Right lung (tissue), 5 donors: ENCODE results near the gene RASSF4. TPM values are rescaled to one million over a fixed set of nuclear protein-coding genes. Genes with fewer than 3 reads are reported as not detected.

ENCODE experiments used
- DNase-seq, 2 donors: peaks; one replicate each; pipeline ENCODE4 v3.0.0-alpha.2; 2013
- polyA plus RNA-seq, 5 donors: library from polyadenylated mRNA; unstranded; fragments of 120-200 nt; gene quantifications; one replicate each; pipeline versions ENCODE4 v1.2.1 to v1.2.3, GENCODE V29; 2013; ENCODE audit warnings: inconsistent platforms in 1 of 5, low replicate concordance in 1 of 5; ENCODE audit not compliant: insufficient read length in 5 of 5, insufficient read depth in 1 of 5

RASSF4 gene
- polyA plus RNA-seq, 5 donors: 17.3 to 24.6 (median 18.7) TPM

DNA sequence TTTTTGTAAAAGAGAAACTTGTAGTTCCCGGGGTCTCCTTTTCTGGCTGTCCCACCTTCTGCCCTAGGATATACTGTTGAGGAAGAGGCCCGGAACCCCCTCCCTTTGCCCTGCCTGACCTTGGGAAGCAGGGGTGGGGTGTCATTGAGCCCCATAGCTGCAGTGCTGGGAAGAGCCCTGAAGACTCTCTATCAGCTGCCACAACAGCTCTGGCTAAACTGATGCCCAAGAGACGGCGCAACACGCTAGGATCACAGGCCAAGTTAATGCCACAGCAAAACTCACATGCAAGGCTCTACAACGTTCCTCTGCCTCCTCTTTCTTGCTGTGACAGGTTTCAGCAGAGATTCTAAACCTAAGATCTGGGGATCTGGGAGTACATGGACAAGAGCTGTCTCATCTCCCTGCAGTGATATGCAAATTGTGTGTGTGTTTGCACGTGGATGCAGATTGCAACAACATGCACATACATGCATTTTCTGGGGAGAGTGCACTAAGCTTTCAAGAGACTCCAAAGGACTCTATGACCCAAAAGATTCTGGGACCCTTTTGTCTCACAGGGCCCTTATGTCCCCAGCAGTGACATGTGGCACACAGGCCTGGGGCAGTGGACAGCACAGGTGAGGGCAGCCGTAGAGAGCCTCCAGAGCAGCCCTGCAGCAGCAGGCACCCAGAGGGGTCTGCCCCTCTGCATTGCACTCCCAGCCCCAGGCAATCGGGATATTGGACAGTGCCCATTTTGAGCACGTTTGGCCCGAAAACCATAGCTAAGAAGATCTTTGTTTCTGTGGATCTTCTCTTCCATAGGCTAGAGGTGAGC lies 2.5 kb downstream of the RASSF4 start:
- DNase-seq: no peak

DNA sequence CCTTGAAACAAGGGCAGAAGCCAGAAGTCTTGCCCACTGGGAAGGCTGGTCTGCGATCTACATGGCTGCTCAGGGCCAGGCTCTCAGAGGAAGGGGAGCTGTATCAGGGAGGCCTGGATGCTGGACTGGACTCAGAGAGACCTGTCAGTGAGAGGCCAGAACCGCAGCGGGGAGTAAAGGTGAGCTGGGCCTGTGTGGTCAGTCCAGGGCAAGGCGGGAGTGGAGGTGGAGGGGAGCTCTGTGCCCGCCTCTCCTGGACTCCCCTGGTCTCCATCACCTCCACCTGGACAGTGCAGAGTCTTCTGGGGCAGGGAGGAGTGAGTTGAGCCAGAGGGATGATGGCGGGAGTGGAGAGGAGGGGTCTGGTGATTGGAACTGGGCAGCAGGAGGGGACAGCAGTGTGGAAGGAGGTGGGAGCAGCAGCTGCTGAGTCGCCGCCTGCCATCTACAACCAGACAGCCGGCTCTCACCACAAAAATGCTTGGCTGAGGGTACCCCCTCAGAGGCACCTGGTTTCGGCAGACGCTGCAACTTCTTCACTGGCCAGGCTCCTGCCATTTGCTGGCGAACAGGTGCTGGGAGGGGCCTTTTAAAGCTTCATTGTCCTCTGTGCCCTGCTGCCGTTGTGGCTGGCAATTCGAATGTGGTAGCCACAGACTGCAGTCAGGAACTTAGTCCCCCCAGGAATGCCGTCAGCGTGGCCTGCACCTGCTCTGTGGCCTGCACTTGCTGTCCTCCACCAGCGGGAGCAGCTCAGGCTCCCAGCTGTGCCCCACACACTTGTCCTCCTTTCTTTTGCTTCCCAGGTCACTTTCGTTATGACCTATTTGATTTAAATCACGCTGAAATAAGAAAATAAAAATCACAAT lies 3.5 kb downstream of the RASSF4 start:
- DNase-seq: no peak

DNA sequence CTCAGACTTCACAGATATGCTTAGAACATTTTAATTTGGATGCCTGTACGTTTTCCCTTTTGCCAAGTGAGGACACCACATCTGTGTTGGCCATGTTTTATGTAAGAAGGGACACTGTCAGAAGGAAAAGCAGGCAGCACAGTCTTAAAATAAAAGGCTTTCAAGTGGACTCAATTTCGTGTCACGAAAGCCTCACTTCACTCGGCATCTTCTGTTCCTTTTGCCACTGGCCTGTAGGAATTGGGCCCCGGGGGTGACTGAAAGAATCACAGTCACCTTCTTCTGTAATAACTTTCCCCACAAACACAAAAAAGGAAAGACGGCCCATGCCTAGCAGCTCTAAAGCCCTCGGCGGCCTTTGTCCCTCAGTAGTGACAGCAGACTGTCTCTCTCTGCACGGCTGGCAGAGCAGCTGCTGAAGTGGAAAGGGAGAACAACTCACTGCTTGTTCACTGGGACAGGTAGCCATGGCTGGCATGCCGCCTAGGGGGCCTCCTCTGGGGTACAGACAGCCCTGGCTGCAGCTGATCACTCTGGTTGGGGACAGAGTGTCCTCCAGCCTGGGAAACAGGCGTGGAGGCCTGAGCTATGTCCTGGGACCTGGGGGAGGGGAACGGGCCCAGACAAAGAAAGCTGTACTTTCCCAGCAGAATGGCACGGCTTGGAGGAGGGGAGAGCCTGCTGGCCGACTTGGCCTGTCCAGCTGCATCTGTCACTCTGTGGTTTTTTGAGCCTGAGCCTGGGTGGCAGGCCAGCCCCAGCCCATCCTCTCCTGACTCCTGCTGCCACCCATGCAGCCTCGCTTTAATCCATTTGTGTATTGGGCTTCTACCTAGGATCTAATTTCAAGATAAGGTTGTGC lies 4.4 kb downstream of the RASSF4 start:
- no peak for DNase-seq

DNA sequence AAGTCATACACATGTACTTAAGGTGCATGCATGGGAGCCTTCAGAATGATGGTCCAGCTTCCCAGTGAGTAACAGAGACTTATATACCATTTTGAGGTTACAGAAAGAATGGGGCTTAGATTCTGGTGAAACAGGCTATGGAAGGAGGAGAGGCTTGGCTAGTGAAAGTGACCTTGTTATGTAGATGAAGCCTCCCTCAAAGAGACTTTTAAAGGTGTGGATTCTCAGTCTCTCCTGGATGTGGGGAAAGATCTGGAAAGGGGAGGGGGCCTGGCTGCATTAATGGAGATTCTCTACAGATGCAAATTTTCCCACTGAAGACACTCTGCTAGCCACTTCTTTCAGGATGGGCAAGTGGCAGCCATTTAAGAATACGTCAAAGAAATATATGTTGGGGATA lies 5.5 kb downstream of the RASSF4 start:
- no peak for DNase-seq

DNA sequence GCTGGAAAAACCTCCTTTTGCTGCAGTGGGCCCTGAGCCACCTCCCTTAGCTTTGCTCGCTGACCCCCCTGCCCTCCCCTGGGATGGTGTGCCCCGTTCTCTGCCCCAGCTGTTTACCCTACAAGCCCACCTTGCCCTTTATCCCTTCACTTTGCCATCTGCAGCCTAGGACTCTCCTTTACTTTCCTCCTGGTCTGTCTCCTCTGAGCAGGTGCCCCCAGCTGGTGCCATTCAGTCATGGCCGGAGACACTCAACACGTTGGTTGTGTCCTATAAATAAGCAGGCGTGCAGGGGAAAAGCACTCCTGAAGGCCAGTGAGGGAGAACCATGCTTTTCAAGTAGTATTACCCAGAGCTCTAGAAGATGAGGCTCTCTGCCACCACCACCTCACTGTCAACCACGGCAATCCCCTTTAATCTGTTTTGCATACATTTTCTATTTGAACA lies 6.1 kb downstream of the RASSF4 start:
- DNase-seq: no peak

DNA sequence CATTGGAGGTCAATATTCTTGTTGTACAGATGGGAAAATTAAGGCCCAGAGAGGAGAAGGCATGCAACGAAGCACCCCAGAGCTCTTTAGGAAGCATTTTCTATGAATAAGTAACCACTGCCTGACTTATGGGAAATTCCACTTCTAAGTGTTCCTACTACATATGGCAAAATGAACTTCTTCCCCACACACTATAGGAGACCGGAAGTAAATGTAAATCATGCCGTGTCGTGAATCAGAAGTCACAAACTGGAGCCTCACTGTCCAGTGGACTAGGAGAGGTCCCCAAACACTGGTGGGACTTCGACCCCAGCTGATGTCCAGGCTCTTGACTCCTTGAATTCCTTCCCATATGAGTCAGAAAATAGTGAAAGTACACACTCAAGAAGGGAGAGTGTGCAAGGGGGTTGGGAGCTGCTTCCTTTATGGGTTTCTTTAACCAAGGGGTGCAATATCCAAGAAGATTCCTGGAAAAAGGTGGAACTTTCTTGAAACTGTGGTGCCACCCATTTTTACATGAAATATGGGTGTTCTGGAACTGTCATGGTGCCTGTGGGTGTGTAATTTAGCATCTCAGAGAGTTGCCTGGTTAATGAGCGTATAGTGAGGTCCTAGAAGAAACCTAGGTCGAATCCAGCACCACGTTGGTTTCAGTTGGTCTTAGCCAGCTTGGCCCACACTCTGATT lies 6.7 kb downstream of the RASSF4 start:
- no peak for DNase-seq

DNA sequence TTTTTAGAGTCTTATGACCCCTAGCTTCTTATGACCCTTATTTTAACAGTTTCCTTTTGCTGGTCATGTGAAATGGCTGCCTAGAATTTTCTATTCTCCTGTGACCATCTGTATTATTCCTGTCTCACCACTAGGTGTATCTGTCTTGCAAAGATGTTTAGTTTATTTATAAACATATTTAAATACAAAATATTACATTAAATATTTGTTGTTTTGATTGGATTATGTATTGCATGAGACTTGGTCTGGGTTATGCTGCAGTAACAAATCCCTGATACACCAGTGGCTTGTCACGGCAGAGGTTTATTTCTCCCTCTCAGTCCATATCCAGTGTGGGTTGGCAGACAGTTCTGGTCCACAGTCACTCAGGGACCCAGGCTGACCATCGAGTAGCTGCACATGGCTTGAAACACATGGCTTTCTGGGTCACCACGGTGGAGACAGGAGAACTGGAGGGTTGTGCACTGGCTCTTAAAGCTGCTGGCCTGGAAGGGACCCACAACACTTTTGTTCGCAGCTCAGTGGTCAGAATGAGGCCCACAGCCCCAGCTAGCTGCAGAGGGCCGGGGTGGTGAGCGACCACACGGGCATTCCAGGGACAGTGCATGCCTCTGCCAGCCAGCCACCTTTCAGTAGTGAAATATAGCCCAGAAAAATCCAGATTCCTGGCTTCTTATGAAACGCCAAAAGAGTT lies 7.4 kb downstream of the RASSF4 start:
- DNase-seq: no peak

DNA sequence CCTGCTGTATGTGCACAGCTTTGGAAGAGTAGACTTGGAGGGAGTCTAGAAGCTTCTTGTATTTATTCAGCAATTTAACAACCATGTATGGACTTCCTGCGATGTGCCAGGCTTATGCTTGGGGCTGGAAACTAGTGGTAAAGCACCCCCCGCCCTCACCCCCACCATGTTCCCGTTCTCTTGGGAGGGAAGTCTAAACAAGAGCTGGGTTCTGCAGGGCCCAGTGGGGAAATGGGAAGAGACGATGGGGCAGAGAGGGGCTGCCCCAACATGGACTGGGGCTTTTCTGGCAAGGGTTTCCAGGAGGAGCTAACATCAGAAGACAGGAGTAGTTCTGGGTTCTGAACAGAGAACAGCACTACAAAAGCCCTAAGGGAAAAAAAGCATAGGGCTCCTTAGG lies 8.0 kb downstream of the RASSF4 start:
- DNase-seq: no peak

DNA sequence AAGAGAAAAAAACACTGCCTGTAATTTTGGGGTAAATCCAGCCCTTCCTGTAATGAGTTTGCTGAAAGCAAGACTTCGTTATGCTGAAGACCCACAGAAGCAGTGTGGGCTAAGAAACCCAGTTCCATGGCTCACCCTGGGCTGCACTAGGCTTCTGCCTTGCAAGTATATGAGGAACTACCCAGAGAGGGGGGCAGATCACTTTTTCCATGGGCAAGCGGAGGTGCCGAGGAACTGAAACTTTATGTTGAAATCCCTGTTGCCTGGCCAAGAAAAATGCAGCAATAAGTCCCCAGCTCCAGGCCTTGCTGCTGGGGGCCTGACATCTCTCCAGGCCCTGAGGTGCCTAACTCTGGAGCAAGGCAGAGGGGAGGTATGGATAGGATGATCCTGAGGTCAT lies 8.5 kb downstream of the RASSF4 start:
- no peak for DNase-seq

DNA sequence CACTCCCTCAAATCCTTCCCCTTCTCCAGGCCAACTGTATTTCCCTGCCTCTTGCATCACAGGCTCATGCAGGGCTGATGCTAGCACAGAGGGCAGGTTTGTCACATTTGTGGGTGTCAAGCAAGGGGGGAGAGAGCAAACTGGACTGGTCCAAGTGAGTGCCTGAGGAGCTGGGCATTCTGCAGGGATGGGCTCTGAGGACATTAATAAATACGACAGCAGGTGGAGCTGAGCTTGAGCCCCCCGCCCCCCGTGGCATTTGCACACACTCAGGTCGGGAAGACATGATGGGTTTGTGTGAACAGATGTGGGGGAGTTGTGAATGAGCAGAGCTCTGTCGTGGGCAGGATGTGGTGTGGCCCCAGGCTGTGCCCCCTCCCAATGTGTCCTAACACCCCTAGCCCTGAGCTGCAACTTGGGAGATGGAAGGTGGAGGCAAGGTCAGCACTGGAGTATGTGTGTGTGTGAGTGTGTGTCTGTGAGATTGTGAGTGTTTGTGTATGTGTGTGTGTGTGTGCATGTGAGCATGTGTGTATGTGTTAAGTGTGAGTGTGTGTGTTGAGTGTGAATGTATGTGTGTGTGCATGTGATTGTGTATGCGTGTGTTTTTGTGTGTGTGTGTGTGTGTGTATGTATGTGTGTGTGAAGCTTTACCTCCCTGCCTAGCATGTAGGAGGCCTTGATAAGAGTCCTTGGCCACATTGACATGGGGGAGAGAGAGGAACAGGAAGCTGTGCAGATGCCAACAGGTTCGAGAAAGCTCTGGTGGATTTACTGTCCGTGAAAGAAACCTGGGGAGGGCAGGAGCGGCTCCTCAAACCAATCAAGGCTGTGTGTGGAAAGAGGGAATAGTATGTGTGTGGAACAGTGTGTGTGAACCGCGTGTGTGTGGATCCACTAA lies 9.1 kb downstream of the RASSF4 start:
- no peak for DNase-seq

DNA sequence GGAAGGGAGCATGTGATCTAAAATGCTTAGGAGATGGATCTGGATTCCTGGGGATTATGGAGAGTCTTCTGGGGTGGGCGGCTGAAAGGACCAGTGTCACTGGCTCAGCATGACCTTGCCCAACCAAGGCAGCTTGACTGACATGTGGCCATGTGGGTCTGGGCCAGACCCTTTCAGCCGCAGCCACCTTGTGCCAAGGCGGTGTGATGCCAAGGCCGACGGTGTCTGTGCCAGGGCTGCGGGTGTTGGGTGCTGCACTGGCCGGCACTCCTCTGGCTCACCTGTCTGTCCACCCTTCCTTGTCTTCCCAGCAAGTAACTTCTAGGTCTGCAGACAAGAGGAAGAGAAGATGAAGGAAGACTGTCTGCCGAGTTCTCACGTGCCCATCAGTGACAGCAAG lies 10.3 kb downstream of the RASSF4 start:
- no peak for DNase-seq

DNA sequence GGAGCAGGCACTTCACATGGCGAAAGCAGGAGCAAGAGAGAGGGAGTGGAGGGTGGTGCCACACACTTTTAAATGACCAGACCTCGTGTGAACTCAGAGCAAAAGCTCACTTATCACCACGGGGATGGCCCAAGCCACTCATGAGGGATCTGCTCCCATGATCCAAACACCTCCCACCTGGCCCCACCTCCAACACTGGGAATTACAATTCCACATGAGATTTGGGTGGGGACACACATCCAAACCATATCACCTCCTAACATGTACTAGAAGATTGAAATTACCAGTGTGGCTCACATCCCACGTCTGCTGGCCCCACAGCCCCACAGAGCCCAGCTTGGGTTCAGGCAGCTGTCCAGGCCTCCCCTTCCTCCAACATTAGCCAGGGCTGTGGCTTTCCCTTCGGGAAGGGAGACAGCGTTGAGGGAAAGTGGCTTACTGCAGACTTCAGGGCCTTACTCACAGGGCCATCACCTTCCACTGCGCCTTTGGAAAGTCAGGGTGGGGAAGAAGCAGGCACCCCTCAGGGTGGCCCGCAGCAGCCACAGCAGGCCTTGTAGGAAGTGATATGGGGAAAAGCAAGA lies 11.3 kb downstream of the RASSF4 start:
- DNase-seq: no peak

DNA sequence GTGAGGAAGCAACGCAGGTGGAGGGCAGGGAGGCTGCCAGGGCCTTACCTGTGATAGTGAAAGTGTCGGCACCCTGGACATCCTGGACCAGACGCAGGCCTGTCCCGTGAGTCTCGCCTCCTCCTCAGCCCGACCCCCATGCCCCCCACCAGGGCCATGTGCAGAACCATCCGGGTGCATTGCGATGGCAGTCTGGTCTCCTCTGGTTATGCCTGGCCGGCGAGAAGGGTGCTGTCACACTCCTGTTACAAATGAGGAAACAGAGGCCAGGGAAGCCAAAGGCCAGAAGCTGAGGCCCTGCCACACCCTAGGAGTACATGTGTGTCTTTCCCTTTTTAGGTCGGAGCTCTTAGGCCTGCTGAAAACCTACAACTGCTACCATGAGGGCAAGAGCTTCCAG lies 11.8 kb downstream of the RASSF4 start:
- no peak for DNase-seq

DNA sequence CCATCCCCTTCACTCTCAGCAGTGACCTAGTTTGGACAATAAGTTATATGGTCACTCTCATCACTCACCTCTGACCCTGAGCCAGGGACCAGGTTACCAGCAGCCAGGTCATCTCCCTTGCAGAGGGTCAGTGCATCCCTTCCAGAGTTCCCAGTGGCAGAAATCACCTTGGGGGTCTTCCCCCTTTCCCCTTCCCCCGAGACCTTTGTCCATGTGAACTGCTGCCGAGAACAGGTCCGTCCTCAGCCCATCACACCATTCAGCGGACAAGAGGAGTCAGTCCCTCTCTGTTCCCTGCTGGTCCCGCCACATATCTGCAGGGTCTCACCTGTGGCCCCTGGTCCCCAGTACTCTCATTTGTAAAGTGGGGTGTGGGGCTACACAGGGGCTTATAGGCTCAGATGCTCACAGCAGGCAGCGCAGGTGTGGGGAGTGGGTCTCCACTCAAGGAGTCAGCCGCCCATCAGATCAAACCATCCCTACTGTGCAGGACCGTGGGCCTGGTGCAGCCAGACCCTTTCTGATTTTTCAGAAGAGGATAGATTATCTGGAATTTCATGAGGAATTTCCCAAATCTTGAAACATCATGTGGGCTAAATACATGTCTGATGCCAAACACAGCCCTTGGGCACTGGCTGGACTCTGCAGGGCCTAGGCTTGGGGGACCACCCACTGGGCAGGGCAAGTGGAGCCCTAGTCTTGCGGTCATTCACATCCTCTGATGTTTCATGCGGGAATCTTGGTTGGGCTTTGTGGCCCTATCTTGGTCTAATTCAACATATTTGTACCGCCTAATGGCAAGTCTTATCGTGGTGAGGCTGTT lies 12.5 kb downstream of the RASSF4 start:
- DNase-seq: no peak

DNA sequence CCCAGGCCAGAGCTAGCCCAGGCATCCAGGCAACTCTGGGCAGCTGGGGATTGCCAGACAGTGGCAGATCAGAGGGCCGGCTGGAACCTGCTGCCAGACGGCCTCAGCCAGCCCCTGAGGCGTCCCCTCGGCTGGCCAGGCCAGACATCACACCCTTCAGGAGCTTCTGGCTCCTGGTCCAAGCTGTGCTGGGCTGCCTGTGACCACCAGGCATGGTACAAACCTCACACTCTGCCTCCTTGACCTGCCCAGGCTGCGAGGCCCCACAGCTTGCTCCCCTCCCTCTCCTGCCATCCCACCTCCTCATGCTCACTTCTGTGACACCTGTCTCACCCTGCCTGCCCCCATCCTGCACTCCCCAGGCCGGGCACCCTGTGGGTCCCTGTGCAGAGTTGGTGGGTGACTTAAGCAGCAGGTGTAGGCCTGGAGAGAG lies 13.3 kb downstream of the RASSF4 start:
- DNase-seq: no peak

DNA sequence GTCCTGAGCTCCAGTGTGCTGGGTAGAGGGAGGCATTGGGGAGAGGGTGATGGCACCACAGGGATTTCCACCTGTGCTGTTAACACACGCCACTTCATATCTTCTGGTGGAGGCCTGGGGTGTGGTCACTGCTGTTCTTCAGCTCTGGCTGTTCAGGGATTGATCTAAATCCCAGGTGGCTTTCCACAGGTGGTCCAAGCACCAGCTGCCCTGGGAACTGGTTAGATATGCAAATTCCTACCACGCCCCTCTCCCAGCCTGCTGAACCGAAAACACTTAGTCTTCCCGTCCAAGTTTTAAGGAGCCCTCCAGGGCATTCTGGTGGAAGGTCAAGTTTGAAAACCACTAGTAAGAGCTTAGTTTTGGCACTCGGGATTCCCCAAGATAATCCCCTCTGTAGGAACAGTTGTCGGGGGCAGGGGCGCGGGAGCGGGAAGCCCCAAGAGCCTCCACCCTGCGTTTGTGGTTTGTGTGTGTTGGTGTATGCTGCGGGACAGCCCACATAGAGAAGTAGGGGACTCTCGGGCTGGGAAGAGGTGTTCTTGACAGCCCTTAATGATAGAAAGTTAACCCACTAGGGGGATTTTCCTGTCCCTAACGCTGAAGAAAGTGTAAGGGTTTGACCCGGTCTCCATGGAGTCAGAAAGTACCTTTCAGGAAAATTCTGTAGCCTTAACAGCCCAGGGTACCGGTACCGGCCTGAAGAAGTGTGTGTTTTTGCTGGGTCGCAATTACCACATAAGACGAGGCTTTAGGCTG lies 13.9 kb downstream of the RASSF4 start:
- no peak for DNase-seq

DNA sequence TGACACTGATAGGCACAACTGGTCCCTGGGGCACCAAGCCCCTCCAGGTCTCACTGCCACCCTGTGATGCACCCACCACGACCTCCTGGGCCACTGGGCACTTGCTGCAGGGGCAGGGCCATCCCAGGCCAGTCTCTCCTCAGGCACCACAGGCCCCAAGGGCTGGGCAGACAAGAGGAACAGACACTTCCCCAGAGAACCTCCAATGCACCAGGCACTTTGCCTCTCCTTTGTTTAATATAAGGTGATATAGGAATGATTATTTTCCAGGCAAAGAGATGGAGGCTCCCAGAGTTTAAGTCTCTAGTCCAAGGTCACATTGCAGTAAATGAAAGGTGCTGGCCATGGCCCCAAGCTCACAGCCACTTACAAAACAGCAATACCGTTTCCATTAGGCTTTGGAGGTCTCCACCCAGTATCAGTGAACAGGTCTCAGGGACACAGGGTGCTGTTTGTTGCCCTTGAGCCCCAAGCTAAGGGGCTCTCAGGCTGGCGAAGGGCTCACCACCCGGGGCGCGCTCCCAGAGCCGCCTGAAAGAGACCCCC lies 14.6 kb downstream of the RASSF4 start:
- DNase-seq: no peak
